WTC11 (cell line): ENCODE data around the gene SLC12A8. TPM values are rescaled to one million over a fixed set of nuclear protein-coding genes. Genes with fewer than 3 reads are reported as not detected.

ENCODE experiments used
- ATAC-seq: fragments of 200-7000 bp; cut with Tn5 transposase; 2 replicates; pipeline ENCODE4 v1.10.0; 2021; ENCODE audit warnings: mild to moderate bottlenecking, moderate library complexity
- CTCF ChIA-PET: fragments of 300-600 bp; sonication (Branson Sonifier 250); formaldehyde crosslinking; loops from one replicate; lab custom pipeline; 2021; ENCODE audit warnings: antibody characterized with exemption; lab: Charles Lee
- POLR2A ChIA-PET: fragments of 350-600 bp; sonication (Branson Sonifier 250); formaldehyde crosslinking; loops from one replicate; lab custom pipeline; 2021; ENCODE audit warnings: antibody characterized with exemption; lab: Charles Lee
- DNase-seq: peaks from one replicate; pipeline ENCODE4 v3.0.0; 2021; ENCODE audit warnings: low spot score
- H3K27ac Mint-ChIP-seq: 2 replicates; pipeline ENCODE4 v1.8.0; 2021; ENCODE audit warnings: mixed read lengths
- H3K27me3 Mint-ChIP-seq: 2 replicates; pipeline ENCODE4 v1.8.0; 2021; ENCODE audit warnings: low read depth, mild to moderate bottlenecking, moderate library complexity, mixed read lengths
- H3K36me3 Mint-ChIP-seq: 2 replicates; pipeline ENCODE4 v1.8.0; 2021; ENCODE audit warnings: mixed read lengths
- H3K4me1 Mint-ChIP-seq: 2 replicates; pipeline ENCODE4 v1.8.0; 2022; ENCODE audit warnings: mixed read lengths
- H3K4me3 Mint-ChIP-seq: 2 replicates; pipeline ENCODE4 v1.8.0; 2021; ENCODE audit warnings: mild to moderate bottlenecking, moderate library complexity, mixed read lengths
- H3K9me3 Mint-ChIP-seq: 2 replicates; pipeline ENCODE4 v1.8.0; 2021; ENCODE audit warnings: mixed read lengths
- AR ChIP-seq: fragments of 250-450 bp; sonication (Bioruptor Pico); IDR thresholded peaks from 2 replicates; pipeline ENCODE4 v1.9.0; 2021; ENCODE audit warnings: mild to moderate bottlenecking
- ATF3 ChIP-seq: sonication (generic); formaldehyde crosslinking; conservative IDR thresholded peaks from 2 replicates; pipeline ENCODE4 v1.8.1; 2022; ENCODE audit warnings: mild to moderate bottlenecking, missing genetic modification reagents
- NR1H2 ChIP-seq: sonication (generic); formaldehyde crosslinking; IDR thresholded peaks from 2 replicates; pipeline ENCODE4 v1.9.0; 2021; ENCODE audit warnings: mild to moderate bottlenecking, moderate library complexity, missing genetic modification reagents
- SOX15 ChIP-seq: fragments of 250-450 bp; sonication (Bioruptor Pico); IDR thresholded peaks from 2 replicates; pipeline ENCODE4 v1.9.0; 2021; ENCODE audit warnings: mild to moderate bottlenecking
- ZNF121 ChIP-seq: sonication (generic); formaldehyde crosslinking; IDR thresholded peaks from 2 replicates; pipeline ENCODE4 v1.8.0; 2023; ENCODE audit warnings: missing genetic modification reagents
- ZNF219 ChIP-seq: sonication (generic); formaldehyde crosslinking; IDR thresholded peaks from 2 replicates; pipeline ENCODE4 v1.8.0; 2023; ENCODE audit warnings: missing genetic modification reagents, mild to moderate bottlenecking, borderline replicate concordance
- ZNF281 ChIP-seq: sonication (generic); formaldehyde crosslinking; IDR thresholded peaks from 2 replicates; pipeline ENCODE4 v1.8.0; 2023; ENCODE audit warnings: mild to moderate bottlenecking, missing genetic modification reagents
- ZNF396 ChIP-seq: fragments of 250-450 bp; sonication (Bioruptor Pico); IDR thresholded peaks from 2 replicates; pipeline ENCODE4 v1.8.0; 2021; ENCODE audit warnings: mild to moderate bottlenecking, moderate library complexity, borderline replicate concordance
- ZNF423 ChIP-seq: fragments of 250-450 bp; sonication (Bioruptor Pico); IDR thresholded peaks from 2 replicates; pipeline ENCODE4 v2.1.2; 2022; ENCODE audit warnings: mild to moderate bottlenecking, moderate library complexity
- total RNA-seq: library from RNA; stranded (reverse); gene quantifications from 3 replicates; pipeline ENCODE4 v1.2.3, GENCODE V29; 2021
- TF ChIP-seq, protein P1 (sequence below): sonication (generic); formaldehyde crosslinking; IDR thresholded peaks from 2 replicates; pipeline ENCODE4 v1.8.0; 2022; ENCODE audit warnings: mild to moderate bottlenecking, missing genetic modification reagents
- TF ChIP-seq, protein P2 (sequence below): sonication (generic); formaldehyde crosslinking; IDR thresholded peaks from 2 replicates; pipeline ENCODE4 v1.8.0; 2022; ENCODE audit warnings: mild to moderate bottlenecking, missing genetic modification reagents
- TF ChIP-seq, protein P3 (sequence below): fragments of 250-450 bp; sonication (Bioruptor Pico); IDR thresholded peaks from 2 replicates; pipeline ENCODE4 v2.1.2; 2022; ENCODE audit warnings: mild to moderate bottlenecking, moderate library complexity
- TF ChIP-seq, protein P4 (sequence below): fragments of 250-450 bp; sonication (Bioruptor Pico); IDR thresholded peaks from 2 replicates; pipeline ENCODE4 v1.9.0; 2021; ENCODE audit warnings: moderate library complexity, mild to moderate bottlenecking, inconsistent platforms, borderline replicate concordance

Gene SLC12A8
- total RNA-seq, 1 experiment from 2014 or later, result 9.1 TPM

- H3K9me3 Mint-ChIP-seq, result peaks cover 12% of the 10 kb centered on the region
These were observed 21.3 kb downstream of the SLC12A8 start for GRCh38 chr3:125191256-125191655.

DNA sequence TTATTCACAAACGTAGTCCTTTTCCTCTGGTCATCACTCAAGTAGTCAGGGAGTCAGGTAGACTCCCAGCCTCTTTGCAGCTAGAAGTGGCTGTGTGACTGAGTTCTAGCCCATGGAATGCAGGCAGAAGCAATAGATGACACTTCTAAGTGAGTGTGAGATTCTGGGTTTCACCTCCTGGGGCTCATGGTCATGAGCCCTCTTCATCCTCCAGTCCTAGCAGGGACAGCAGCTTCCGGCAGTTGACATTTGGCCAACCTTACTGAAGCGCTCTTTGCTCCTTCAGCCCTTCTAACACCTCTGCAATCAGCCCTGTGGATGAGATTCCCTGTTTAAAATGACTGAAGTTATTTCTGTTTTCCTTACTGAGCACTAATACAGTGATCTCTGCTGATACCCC, 21.8 kb downstream of the SLC12A8 start:
- no peak for ATAC-seq
- H3K4me1 Mint-ChIP-seq, result peaks cover 62% of the 10 kb centered on the region
- ChIA-PET CTCF (interaction anchor here (0.5 kb wide), 1 partner anchor 262 kb away, joined by 3 read pairs; no protein-coding TSS in a partner anchor), POLR2A (no interaction called here)
- H3K27me3 Mint-ChIP-seq, result no peaks in the 10 kb centered on the region
- H3K27ac Mint-ChIP-seq, result no peak overlapping the region; the same call in 1 of the 2 replicates
- H3K9me3 Mint-ChIP-seq, result peaks cover 12% of the 10 kb centered on the region
- peaks cover 28% of the 10 kb centered on the region for H3K36me3 Mint-ChIP-seq
- no peak for DNase-seq
- TF ChIP-seq AR (no peak), ZNF219 (no peak), NR1H2 (CRISPR knock-in tag) (no peak), ZNF281 (CRISPR knock-in tag) (no peak)
- TF ChIP-seq, protein P1, sequence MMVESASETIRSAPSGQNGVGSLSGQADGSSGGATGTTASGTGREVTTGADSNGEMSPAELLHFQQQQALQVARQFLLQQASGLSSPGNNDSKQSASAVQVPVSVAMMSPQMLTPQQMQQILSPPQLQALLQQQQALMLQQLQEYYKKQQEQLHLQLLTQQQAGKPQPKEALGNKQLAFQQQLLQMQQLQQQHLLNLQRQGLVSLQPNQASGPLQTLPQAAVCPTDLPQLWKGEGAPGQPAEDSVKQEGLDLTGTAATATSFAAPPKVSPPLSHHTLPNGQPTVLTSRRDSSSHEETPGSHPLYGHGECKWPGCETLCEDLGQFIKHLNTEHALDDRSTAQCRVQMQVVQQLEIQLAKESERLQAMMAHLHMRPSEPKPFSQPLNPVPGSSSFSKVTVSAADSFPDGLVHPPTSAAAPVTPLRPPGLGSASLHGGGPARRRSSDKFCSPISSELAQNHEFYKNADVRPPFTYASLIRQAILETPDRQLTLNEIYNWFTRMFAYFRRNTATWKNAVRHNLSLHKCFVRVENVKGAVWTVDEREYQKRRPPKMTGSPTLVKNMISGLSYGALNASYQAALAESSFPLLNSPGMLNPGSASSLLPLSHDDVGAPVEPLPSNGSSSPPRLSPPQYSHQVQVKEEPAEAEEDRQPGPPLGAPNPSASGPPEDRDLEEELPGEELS (CRISPR knock-in tag), result no peak
- TF ChIP-seq, protein P2, sequence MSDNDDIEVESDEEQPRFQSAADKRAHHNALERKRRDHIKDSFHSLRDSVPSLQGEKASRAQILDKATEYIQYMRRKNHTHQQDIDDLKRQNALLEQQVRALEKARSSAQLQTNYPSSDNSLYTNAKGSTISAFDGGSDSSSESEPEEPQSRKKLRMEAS (CRISPR knock-in tag), result no peak
- H3K4me3 Mint-ChIP-seq, result no peak overlapping the region

More at GRCh38 chr3:125191256-125191655, 21.3 kb downstream of the SLC12A8 start:
- H3K27ac Mint-ChIP-seq, result no peak overlapping the region; the same call in 1 of the 2 replicates
- DNase-seq (no peak), ATAC-seq (no peak)
- peaks cover 62% of the 10 kb centered on the region for H3K4me1 Mint-ChIP-seq
- H3K36me3 Mint-ChIP-seq, result peaks cover 28% of the 10 kb centered on the region
- no peaks in the 10 kb centered on the region for H3K27me3 Mint-ChIP-seq
- POLR2A ChIA-PET, result interaction anchor here (0.6 kb wide), 1 partner anchor 38 kb away, joined by 3 read pairs; no protein-coding TSS in a partner anchor
- TF ChIP-seq, protein P3, sequence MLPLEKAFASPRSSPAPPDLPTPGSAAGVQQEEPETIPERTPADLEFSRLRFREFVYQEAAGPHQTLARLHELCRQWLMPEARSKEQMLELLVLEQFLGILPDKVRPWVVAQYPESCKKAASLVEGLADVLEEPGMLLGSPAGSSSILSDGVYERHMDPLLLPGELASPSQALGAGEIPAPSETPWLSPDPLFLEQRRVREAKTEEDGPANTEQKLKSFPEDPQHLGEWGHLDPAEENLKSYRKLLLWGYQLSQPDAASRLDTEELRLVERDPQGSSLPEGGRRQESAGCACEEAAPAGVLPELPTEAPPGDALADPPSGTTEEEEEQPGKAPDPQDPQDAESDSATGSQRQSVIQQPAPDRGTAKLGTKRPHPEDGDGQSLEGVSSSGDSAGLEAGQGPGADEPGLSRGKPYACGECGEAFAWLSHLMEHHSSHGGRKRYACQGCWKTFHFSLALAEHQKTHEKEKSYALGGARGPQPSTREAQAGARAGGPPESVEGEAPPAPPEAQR (CRISPR knock-in tag), result no peak
- TF ChIP-seq ZNF423 (CRISPR knock-in tag) (no peak), SOX15 (no peak), ZNF219 (no peak), ZNF396 (CRISPR knock-in tag) (no peak), ZNF121 (CRISPR knock-in tag) (no peak), ATF3 (CRISPR knock-in tag) (no peak)
- TF ChIP-seq, protein P4, sequence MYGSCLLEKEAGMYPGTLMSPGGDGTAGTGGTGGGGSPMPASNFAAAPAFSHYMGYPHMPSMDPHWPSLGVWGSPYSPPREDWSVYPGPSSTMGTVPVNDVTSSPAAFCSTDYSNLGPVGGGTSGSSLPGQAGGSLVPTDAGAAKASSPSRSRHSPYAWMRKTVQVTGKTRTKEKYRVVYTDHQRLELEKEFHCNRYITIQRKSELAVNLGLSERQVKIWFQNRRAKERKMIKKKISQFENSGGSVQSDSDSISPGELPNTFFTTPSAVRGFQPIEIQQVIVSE (CRISPR knock-in tag), result no peak
- no peak overlapping the region for H3K4me3 Mint-ChIP-seq
- CTCF ChIA-PET, result interaction anchor here (0.8 to 1.4 kb wide), 4 partner anchors 15 to 236 kb away, joined by 3 to 5 read pairs (median 4); no protein-coding TSS in a partner anchor
